Measurements from ENCODE around the gene GABRG3.

Gene GABRG3

DNA sequence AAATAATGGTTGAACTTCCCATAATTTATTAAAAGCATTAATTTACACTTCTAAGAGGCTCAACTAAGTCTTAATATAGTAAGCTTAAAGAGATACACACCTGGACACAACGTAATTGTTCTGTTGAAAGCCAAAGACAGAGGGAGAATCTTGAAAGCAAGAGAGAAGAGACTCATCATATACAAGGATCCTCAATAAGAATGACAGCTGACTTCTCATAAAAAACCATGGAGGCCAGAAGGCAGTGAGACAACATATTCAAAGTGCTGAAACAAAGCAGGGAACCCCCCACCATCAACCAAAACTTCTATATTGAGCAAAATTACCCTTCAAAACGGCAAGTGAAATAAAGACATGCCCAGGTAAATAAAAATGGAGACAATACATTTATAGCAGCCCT, 16.6 kb upstream of the GABRG3 start:
- DNase-seq (ENCODE audit: low read depth) = no peak
- TF ChIP-seq CTCF (IDR thresholded peaks at IDR 0.05; ENCODE audit: control insufficient read depth, insufficient read depth, low read depth, low read length, missing control alignments) = no peak
- no peak overlapping the region for H3K4me3 ChIP-seq (ENCODE audit: control insufficient read depth, low read depth, low read length)

GRCh38 chr15:26967719-26968269, 3.2 kb upstream of the GABRG3 start:
- no peak overlapping the region for H3K4me3 ChIP-seq (ENCODE audit: control insufficient read depth, low read depth, low read length)
- no peak for TF ChIP-seq CTCF (IDR thresholded peaks at IDR 0.05; ENCODE audit: control insufficient read depth, insufficient read depth, low read depth, low read length, missing control alignments)
- DNase-seq (ENCODE audit: low read depth) = no peak

GRCh38 chr15:26968806-26969205, 2.2 kb upstream of the GABRG3 start:
- H3K4me3 ChIP-seq (ENCODE audit: control insufficient read depth, low read depth, low read length) = no peak overlapping the region
- no peak for TF ChIP-seq CTCF (IDR thresholded peaks at IDR 0.05; ENCODE audit: control insufficient read depth, insufficient read depth, low read depth, low read length, missing control alignments)
- no peak for DNase-seq (ENCODE audit: low read depth)

DNA sequence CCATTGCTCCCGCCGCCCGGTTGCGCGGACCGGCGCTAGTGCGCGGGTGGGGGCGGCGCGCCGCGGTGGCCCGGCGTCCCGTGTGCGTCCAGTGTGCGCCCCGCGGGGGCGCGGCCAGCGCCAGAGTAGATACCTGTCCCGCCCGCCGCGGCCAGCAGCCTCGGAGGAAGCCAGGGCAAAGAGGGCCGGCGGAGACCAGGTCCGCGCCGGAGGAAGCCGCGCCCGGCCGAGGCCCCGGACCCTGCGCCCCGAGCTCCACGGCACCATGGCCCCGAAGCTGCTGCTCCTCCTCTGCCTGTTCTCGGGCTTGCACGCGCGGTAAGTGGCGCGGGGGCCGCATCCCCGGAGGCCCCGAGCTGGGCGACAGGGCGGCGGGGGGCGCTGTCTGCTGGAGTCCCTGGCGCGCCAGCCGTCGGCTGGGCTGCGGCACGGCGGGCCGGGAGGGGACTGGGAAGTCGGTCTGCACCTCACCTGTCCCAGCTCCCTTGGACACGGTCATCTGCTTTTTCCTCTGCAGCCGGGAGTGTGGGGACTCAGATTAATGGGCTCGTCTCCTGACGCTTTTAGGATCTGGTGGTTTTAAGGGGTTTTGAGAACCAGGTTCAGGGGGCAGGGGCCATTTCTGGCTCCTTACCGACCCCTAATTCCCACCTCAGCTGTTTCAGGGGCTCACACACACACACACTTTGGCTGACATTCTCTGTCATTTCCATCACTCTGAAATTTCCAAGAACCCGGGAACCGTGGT, 464 bp downstream of the GABRG3 start:
- no peak overlapping the region for H3K4me3 ChIP-seq (ENCODE audit: control insufficient read depth, low read depth, low read length)
- no peak for DNase-seq (ENCODE audit: low read depth)
- no peak for TF ChIP-seq CTCF (IDR thresholded peaks at IDR 0.05; ENCODE audit: control insufficient read depth, insufficient read depth, low read depth, low read length, missing control alignments)

DNA sequence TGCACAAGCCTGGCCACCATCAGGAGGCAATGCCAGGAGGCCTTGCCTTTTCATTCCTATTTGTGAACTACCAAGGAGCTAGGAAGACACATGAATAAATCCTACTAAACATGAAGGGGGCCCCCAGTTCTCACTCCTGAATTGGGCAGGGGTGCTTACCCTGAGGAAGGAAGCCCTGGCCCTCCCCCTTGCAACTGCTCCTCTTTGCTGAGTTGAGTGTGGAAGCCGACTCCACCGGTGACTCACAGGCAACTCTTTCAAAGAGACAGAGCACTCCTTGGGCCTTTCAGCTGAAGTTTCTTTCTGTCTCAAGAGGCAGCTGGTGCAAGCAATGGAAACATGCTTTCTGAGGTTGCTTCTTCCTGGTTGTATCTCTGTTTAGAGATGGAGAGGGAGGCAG, 1.7 kb downstream of the GABRG3 start:
- H3K4me3 ChIP-seq (ENCODE audit: control insufficient read depth, low read depth, low read length) = no peak overlapping the region
- DNase-seq (ENCODE audit: low read depth) = no peak
- no peak for TF ChIP-seq CTCF (IDR thresholded peaks at IDR 0.05; ENCODE audit: control insufficient read depth, insufficient read depth, low read depth, low read length, missing control alignments)

DNA sequence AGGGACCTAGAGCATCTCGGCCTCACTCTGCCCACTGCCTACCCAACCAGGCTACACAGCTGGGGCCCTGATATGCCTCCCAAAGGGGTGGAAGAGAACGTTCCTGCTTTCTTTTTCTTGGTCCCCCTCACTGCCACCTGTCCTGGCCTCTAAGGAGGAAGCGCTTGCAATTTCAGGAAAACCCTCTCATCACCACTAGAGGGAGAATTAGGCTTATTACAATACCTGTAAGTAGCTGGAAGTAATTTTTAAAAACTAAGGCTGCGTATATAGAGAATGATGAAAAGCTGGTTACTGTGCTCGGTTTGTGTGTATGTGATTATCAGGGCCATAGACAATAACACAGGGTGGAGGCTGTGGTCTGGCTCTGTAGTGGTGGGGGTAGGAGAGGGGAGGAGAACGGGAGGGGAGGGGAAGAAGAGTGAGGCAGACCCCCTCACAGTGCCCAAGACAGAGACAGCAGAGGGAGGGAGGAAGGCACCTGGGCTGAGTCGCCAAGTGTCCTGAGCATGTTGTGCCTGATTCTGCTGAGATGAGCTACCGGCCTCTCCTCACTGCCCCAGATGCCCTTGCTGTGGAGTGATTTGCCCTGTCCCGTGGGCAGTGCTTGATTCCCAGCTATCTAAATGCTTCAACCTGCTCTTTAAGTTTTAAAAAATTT, 3.3 kb downstream of the GABRG3 start:
- DNase-seq (ENCODE audit: low read depth) = no peak
- H3K4me3 ChIP-seq (ENCODE audit: control insufficient read depth, low read depth, low read length) = no peak overlapping the region
- TF ChIP-seq CTCF (IDR thresholded peaks at IDR 0.05; ENCODE audit: control insufficient read depth, insufficient read depth, low read depth, low read length, missing control alignments) = no peak
